Activated CD8-positive, alpha-beta memory T cell treated with anti-CD3 and anti-CD28 coated beads, Interleukin-2, amount 50 U/mL, for 24 hours (primary cell): ENCODE results near the gene OR2T11.
"Not testable (repeated sequence)": the region's sequence is repeated elsewhere in the genome, so short reads cannot be mapped to it uniquely, and the experiment has no call there.

Source experiments
- DNase-seq: peaks from one replicate; pipeline ENCODE4 v3.0.0-alpha.2; 2020; ENCODE audit errors: extremely low read depth

The OR2T11 gene

GRCh38 chr1:248634991-248635390, at the start of gene OR2T11:
Gene OR2T11, minus strand, starts transcription at chr1:248635091. Its CDS starts 7,963 bp downstream, at chr1:248627128.
- DNase-seq: not testable (repeated sequence)

- DNase-seq: no peak
Observed at GRCh38 chr1:248681651-248682050, 46.8 kb upstream of the OR2T11 start.

GRCh38 chr1:248670003-248670402, 35.1 kb upstream of the OR2T11 start:
- DNase-seq: no peak

- DNase-seq: not testable (repeated sequence)
Observed at GRCh38 chr1:248663453-248664328, 28.8 kb upstream of the OR2T11 start.

GRCh38 chr1:248656797-248657196, 21.9 kb upstream of the OR2T11 start:
- not testable (repeated sequence) for DNase-seq

GRCh38 chr1:248655354-248655753, 20.5 kb upstream of the OR2T11 start, which contains the start of gene OR2T27:
Gene OR2T27, minus strand, starts transcription at chr1:248655528. Its CDS starts 4,644 bp downstream, at chr1:248650884.
- not testable (repeated sequence) for DNase-seq

GRCh38 chr1:248648770-248649536, 14.1 kb upstream of the OR2T11 start:
- not testable (repeated sequence) for DNase-seq

GRCh38 chr1:248645178-248645577, 10.3 kb upstream of the OR2T11 start, which contains the start of gene OR2T35:
Gene OR2T35, minus strand, starts transcription at chr1:248645278. Its CDS starts 6,020 bp downstream, at chr1:248639258.
- DNase-seq: not testable (repeated sequence)

- DNase-seq: not testable (repeated sequence)
Observed at GRCh38 chr1:248642971-248643651, 8.2 kb upstream of the OR2T11 start.

GRCh38 chr1:248641583-248641982, 6.7 kb upstream of the OR2T11 start:
- DNase-seq: not testable (repeated sequence)

GRCh38 chr1:248640906-248641305, 6.0 kb upstream of the OR2T11 start:
- DNase-seq: not testable (repeated sequence)

GRCh38 chr1:248639652-248640051, 4.8 kb upstream of the OR2T11 start:
- DNase-seq: not testable (repeated sequence)

- not testable (repeated sequence) for DNase-seq
Observed at GRCh38 chr1:248636612-248637011, 1.7 kb upstream of the OR2T11 start.

- no peak for DNase-seq
Observed at GRCh38 chr1:248631354-248632008, 3.4 kb downstream of the OR2T11 start.

- no peak for DNase-seq
Observed at GRCh38 chr1:248630551-248630950, 4.3 kb downstream of the OR2T11 start.

- no peak for DNase-seq
Observed at GRCh38 chr1:248627971-248628844, 6.7 kb downstream of the OR2T11 start.

GRCh38 chr1:248625971-248626370, 8.9 kb downstream of the OR2T11 start:
- DNase-seq: no peak

GRCh38 chr1:248625166-248625565, 9.7 kb downstream of the OR2T11 start:
- no peak for DNase-seq

GRCh38 chr1:248622570-248623001, 12.3 kb downstream of the OR2T11 start:
- no peak for DNase-seq

GRCh38 chr1:248621770-248622169, 13.1 kb downstream of the OR2T11 start:
- DNase-seq: no peak
